HG02840 (cell line): ENCODE measurements around the gene ACKR2.

Experiments
- ATAC-seq: cut with Tn5 transposase; IDR thresholded peaks from one replicate; pipeline ENCODE4 v1.9.1; 2021; ENCODE audit warnings: mild to moderate bottlenecking, moderate library complexity, moderate number of reproducible peaks; ENCODE audit not compliant: unreplicated experiment, low FRiP score

Gene ACKR2

DNA sequence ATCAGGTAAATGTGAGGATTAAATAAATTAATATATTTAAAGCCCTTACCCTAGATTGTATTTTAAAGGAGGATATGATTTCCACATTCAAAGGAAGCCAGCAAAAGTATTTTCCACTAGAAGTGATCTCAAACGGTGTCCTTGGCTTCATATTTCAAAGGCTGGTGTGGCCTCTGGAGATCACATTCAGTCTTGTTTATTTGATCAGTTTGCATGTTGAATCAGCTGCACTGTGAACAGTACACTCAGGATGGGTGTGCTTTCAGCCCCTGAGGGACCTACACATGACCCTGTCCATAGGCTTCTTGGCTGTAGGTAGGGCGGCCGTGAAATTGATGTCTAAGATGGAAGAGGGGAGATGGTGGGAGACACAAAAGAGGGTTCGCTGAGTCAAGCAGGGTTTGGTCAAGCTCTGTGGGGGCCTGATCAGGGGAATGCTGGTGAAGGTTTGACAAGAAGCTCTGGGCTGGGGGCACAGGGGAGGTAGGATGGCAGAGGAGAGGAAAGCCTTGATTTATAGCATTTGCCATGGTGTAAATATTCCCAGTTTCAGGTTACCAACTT is 44.6 kb downstream of the ACKR2 start:
- no peak for ATAC-seq

- ATAC-seq, result no peak
Measured at GRCh38 chr3:42855219-42855546, 45.9 kb downstream of the ACKR2 start.

- no peak for ATAC-seq
Measured at GRCh38 chr3:42855547-42856380, 46.5 kb downstream of the ACKR2 start.

GRCh38 chr3:42856544-42856943 is 47.3 kb downstream of the ACKR2 start:
- no peak for ATAC-seq

GRCh38 chr3:42864321-42864950 is 55.2 kb downstream of the ACKR2 start:
- no peak for ATAC-seq

GRCh38 chr3:42865256-42865655 is 56.0 kb downstream of the ACKR2 start:
- no peak for ATAC-seq

GRCh38 chr3:42867138-42867537 is 57.9 kb downstream of the ACKR2 start:
- ATAC-seq, result no peak

GRCh38 chr3:42868841-42869240 is 59.6 kb downstream of the ACKR2 start:
- ATAC-seq, result no peak

DNA sequence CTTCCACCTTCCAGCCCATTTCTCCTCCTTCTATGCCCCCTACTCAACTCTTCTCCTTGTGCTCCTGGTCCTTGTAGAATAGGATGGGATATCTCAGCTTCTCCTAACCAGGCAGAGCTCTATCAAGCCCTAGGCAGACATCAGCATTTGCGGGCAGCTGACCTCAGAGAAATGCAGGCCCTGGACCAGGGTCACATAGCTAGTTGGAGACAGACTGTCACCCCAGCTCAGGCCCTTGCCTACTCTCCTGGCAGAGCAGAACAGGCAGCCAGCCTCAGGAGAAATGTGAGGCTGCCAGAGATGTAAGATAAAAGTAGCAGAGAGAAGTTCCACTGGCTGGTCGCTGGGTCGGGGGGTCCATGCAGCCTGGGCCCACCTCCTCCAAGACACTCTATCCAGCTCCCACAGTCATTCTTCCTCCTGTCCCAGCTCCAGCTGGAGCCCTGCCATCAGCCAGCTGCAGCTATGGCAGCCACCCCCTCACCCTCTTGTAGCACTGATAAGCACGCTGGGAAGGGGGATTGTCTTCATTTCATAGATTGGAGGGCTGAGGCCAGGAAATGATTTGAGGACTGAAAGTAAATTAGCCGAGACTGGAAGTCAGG is 62.4 kb downstream of the ACKR2 start:
- ATAC-seq, result no peak

DNA sequence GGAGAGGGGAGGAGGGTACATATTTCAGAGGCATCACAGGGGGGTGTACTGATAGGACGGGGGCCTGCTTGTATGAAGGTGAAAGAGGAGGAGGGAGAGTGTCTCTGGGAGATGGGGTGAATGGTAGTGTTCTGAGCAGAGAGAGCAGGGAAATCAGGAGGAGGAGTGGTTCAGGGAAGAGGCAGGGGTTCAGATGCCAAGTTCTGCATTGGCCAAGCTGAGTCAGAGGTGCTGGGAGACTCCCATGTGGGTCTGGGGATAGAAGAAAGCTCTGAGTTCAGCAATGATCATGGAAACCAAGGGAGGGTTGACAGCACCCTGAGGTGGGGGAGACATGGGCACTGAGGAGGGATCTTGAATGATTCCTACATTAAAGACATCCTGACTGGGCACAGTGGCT is 63.5 kb downstream of the ACKR2 start:
- no peak for ATAC-seq

- no peak for ATAC-seq
Measured at GRCh38 chr3:42873221-42873982, 64.2 kb downstream of the ACKR2 start.

DNA sequence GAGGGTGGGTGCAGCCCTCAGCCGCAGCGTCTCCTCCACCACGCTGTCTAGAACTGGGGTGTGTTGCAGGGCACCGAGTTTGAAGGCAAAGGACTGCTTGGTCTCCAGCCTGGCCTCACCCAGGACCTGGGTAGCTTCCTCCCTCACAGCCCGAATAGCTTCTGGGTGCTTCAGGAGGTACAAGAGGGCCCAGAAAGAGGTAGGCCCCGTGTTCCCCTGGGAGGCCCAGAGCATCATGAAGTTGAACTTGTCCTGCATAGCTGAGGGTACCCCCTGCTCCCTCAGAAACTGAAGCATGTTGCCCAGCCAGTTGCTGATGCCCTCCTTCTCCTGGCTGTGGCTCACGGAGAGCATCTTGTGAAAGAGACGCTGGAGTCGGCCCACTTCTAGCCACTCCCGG is 65.5 kb downstream of the ACKR2 start:
- no peak for ATAC-seq

DNA sequence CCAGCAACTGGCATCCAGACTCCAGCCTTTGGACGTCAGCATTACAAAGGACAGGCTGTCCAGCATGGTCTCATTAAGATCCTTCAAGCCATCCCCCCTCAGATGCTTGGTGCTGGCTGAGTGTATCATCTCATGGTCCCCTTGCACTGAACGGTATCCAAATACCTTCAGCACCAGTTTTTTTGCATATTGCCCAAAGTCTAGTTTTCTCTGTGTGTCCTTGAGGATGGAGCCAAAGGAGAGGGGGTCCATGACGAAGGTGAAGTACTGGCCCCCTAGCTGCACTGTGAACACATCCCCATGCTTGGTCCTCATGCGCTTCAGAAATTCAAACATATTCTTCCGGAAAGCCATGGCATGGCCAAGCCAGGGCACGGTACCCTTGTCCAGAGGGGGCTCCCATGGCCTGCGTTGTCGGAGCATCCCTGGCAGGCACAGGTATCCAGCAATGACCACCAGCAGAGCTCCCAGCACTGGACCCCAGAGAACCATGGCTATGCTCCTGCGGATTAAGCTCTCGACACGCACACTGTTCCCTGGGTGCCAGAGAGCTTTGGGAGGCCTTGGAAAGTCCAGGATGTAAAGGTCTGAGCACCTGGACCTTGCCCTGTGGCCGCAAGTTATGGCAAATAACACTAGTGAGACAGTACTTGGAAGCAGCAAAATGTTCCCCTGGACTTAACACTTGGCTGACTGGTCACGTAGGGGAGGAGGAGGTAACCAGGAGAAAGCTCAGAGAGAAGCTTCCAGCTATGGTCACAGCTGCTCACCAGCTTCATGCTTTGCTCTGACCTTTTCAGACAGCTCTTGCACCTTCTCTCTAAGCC is 66.3 kb downstream of the ACKR2 start, which contains the start of gene CYP8B1:
TSS of gene CYP8B1 (minus strand) at position 555 of the 827 bp plus-strand sequence. CDS start at position 492, 63 bp downstream.
- ATAC-seq, result no peak

DNA sequence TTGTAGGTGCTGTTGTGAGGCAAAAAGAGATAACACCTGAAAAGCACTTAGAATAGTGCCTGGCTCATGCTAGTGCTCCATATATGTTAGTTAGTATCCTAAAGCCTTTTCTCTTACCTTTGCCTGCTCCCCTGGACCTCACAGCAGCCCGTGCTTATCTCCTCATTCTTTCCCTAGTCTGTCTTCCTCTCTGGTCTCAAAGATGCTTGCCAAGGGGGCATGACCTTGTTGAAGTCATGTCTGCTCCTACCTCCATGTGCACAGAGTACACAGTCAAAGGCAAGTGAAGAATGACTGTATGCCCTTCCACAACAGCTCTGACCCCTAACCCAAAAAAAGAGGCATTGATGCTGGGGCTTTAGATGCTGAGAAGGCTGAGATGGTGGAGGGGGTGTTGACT is 67.2 kb downstream of the ACKR2 start:
- no peak for ATAC-seq

DNA sequence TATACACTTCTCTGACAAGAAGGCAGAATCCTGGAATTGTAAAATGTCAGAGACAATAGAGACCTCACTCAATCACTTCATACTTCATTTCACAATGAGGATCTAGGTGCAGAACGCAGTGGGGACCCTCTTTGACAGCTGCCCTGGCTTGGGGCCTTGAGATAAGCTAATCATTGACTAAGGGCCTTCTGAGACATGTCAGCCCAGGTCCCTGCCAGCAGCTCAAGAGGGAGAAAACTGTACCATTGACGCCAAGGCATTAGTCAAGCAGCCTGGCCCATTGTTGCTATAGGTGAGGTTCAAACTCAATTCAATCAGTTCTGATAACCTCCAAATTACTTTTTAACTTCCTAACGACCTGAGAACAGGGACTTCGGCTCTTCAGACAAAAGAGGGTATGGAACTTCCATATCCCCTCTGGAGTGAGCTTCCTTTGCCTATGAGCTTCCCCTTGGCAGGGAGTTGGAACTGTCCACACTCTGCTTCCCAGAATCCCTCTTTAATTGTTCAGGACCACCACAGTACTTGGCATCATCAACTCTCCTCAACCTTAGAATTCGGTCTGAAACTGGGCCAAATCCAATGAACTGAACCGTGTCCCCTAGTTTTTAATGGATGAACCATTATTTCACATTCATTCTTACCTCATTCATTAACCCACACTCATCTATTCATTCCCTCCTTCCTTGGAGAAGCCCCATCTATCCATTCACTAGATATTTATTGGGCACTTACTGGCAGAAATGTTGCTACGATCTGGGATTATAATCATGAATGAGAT is 67.9 kb downstream of the ACKR2 start:
- no peak for ATAC-seq

GRCh38 chr3:42877881-42878280 is 68.6 kb downstream of the ACKR2 start:
- no peak for ATAC-seq

- ATAC-seq, result no peak
Measured at GRCh38 chr3:42880183-42880582, 70.9 kb downstream of the ACKR2 start.

DNA sequence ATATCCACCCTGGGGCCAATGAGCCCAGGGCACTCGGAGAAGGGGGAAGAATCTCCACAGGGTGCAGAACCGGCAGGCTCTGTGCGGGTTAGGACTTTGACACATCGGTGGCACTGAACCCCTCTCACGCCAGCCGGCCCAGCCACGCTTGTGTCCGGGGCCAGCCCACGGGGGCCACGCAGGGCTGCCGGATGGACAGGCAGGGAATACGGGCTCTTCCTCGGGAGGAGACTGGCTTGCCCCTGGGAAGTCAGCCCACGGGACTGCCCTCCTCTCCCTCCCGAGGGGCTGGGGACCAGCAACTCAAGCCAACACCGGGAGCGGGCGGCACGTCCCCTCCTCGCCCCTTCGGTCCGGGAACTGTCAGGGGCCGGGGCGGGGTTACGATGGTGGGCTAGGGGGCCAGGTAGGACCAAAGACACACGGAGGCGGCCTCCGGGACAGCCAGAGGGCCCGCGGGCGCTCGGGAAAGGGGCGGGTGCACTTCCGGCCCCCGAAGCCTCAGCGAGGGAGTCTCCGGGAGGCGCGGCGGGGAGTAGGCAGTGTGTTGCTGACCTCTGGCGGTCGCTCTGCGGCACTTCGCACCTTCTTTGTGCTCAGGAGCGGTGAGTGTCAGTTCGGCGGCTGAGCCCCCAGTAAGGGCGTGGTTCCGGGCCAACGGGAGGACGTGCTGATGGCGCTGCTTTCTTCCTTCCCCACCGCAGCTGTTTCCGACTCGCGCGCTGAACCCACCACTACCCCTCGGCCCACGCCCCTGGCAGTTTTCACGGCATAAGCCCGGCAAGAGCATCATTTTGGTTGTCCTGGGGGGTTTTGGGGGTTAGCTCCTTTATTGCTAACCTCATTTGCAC is 71.6 kb downstream of the ACKR2 start:
- peak; percentile 97 for ATAC-seq
